Ramos (cell line): ENCODE results near the gene TFR2.

Source experiments
- in situ Hi-C: fragments of 300-500 bp; cut with MboI; formaldehyde crosslinking; loops from one replicate; pipeline ENCODE4 v1.14.3; 2022; ENCODE audit warnings: low sequenced_read_pairs; ENCODE audit not compliant: unreplicated experiment

TFR2 gene

DNA sequence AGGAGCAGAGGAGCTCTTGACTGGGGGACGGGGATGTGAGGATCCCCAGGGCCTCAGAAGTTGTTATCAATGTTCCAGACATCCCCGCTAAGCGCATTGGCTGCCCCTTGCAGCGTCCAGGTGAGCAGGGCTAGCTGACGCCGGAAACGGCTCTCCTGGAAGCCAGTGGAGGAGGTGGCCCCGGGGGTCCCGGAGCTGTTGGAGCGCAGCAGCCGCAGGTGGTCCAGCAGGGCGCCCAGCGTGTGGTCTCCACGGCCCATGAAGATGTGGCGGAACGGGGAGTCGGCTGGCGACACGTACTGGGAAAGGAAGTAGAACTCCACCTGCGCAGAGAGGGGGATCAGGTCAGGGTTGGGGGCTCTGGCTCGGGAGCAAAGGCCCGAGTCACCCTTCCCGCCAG, 20.5 kb downstream of the TFR2 start:
- in situ Hi-C loops, result no loop called here

DNA sequence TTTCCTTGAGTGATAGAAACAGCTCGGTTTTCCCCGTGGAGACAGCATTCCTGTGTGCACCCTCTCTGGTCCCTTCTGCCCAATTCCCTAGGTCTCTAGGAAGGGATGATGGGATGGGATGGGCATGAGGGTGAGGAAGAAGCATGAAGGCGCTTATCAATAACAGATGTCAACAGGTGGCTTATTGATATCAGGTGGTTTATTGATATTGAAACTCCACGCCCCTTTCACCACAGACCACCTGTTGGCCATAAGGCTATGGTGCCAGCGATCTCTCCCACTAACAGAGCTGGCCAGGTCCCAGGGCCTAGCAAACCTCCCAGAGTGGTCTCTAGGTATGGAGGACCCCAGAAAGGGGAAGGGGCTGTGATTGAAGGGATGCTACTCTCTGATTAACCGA, 21.1 kb downstream of the TFR2 start:
- in situ Hi-C loops, result no loop called here

DNA sequence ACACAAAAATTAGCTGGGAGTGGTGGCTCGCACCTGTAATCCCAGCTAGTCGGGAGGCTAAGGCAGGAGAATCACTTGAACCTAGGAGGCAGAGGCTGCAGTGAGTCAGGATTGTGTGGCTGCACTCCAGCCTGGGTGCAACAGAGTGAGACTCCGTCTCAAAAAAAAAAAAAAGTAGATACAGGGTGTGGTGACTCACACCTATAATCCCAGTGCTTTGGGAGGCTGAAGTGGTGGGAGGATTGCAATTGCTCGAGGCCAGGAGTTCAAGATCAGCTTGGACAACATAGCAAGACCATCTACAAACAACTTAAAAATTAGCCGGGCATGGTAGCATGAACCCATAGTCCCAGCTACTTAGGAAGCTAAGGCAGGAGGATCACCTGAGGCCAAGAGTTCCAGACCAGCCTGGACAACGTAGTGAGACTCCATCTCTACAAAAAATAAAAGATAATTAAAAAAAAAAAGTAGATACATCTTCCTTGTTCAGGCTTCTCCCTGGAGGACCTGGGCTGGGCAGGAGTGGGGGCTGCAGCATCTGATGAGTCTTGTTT, 27.0 kb downstream of the TFR2 start:
- in situ Hi-C loops, result no loop called here

DNA sequence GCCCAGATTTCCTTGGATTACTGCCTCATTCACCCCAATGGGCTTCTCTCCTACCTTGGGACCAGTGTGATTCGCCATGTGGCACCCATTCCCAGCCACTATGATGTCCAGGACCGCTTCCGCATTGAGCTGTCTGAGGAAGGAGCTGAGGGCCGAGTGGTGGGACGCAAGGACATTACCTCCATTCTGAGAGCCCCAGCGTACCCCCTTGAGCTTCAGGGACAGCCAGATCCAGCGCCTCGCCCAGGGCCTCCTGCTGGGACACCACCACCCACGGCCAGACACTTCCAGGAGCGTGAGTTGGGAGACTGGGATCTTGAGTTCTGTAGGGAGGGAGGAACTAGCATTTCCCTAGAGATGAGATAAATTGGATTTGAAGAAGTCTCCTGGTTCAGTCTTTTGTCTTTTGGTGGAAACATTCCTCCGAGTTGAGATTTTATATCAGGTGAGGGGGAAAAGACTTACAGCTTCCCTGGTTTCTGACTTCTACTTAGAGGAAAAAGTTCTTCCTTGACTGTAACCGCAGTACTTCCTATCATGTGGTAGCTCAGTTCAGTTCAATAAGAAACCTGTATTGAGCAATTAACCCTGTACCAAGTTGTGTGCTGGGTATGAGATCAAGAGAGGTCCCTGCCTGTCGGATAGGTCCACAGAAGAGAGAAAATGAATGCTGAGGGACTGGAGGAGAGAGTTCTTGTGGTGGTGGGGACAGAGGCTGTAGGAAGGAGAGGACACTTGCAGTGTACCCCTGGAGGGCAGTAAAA, 27.8 kb downstream of the TFR2 start:
- in situ Hi-C loops, result no loop called here

DNA sequence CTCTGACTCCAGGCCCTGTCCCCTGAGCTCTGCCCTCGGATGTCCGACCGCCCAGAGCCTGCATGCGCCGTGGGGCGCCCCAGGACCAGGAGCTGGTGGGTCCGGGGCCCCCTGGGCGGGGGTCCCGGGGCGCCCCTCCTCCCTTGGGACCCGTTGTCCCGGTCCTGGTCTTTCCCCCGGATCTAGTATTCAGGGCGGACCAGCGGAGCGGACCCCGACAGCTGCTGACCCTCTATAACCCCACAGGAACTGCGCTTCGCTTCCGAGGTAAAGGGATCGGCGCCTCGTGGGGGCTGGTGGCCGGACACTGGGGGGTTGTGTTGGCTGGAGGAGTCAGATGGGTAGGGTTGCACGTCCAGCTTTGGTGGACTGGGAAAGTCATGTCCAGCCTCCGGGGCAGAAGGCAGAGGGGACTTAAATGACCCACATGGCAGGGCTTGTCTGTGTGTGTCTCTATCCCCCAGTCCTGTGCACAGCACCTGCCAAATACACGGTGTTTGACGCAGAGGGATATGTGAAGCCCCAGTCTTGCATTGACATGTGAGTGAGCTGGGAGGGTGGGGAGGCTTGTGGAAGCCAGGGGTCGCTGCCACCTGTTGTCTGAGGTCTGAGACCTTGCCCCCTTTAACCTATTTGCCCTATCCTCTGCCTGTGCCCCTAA, 28.5 kb downstream of the TFR2 start:
- in situ Hi-C loops, result no loop called here

DNA sequence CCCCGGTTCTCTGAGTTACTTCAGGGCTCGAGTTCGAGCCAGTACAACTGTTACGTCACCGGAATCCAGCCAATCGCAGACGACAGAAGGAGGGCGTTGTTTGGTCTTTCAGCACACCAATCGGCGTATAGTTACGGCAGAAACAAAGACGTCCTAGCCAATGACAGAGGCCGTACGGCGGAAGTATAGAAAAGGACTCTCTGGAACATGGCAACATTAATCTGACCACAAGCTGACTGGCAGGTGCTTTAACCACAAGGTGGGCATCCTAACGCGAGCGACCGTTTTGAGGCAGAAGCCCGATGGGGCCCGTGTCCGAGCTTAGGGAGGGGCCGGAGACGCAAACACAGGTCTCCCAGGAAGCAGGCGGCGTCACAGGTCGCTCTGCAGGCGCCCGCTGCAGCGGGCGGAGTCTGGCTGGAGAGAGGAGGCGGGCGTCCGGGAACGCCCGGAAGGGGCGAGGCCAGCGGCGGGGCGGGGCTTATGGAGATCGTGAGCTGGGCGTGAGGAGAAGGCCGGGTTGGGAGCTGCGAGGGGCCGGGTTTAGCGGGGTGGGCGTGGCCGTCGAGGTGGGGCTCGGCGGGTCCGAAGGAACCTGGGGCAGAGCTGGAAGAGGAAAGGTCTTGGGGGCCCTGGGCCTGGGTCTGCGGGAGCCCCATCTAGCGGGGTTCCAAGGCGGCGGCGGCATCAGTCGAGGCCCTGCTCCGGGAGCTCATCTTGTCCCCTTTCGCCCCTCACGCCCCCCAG, 29.2 kb downstream of the TFR2 start, which contains the start of gene MOSPD3:
Gene MOSPD3 (plus strand): TSS at position 558 of the 747 bp plus-strand sequence. CDS start 252 bp downstream, outside the sequence.
- in situ Hi-C loops, result no loop called here

DNA sequence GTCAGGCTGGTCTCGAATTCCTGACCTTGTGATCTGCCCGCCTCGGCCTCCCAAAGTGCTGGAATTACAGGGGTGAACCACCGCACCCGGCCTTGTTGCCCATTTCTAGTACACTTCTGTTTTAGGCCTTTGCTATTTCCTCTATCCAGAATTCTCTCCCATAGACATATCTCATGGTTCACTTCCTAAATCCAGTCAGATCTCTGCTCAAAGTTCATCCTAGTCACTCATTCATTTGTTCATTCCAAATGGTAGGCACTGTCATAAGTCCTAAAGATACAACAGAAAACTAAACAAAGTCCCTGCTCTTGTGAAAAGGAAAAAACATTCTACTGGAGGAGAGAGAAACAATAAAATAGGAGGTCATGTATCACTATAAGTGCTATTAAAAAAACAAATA, 31.4 kb downstream of the TFR2 start:
- in situ Hi-C loops, result no loop called here

DNA sequence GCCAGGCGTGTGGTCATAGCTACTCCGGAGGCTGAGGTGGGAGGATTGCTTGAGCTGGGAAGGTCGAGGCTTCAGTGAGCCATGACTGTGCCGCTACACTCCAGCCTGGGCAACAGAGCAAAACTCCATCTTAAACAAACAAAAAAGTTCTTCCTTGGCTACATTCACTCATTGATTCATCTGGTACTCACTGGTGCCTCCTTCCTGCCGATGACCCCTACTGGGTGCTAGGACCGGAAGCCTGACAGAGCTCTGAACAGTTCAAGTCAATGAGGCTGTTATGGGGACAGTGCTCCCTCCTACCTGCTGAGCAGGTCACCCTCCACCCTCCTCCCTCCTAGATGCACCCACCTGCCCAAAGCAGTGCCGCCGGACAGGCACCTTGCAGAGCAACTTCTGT, 34.2 kb downstream of the TFR2 start:
- in situ Hi-C loops, result no loop called here

DNA sequence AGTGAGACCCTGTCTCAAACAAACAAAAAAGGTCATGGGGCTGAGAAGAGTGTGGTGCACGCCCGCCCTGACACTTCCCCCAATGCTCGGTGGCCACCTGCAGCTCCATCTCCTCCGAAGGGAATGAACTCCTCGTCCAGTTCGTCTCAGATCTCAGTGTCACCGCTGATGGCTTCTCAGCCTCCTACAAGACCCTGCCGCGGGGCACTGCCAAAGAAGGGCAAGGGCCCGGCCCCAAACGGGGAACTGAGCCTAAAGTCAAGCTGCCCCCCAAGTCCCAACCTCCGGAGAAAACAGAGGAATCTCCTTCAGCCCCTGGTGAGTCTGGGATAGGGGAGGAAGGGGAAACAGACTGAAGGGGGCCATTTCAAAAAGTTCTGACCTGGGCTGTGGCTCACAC, 35.0 kb downstream of the TFR2 start:
- in situ Hi-C loops, result no loop called here

DNA sequence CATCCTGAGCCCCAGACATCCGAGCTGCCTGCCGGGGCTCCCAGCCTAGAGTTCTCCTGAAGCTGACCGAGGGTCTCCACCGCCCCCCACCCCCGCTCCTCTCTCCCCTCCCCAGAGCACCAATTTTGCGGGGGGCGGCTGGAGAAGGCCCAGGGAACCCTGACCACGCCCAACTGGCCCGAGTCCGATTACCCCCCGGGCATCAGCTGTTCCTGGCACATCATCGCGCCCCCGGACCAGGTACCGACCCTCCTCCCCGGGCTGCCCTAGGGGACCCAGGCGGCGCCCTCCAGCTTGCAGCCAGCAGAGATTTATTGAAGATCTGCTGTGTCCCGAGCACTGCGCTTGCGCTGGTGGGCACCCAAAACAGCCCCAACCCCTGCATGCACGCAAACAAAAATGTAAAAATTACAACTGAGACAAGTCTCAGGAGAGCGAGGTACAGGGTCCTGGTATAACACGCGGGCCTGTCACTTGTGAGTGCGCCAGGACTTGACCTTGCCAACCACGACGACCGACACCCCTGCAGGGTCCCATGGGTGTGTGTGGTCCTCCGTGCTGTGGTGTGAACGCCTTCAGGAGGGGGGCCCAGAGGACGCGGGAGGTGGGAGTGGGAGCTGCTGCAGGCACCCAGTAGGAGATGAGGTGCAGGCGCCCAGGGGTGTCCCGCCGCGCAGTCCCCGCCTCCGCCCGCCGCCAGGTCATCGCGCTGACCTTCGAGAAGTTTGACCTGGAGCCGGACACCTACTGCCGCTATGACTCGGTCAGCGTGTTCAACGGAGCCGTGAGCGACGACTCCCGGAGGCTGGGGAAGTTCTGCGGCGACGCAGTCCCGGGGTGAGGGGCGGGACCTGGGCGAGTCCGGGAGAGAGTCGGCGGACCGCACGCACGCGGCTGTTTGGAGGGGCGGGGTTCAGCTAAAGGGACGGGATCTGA, 36.1 kb downstream of the TFR2 start:
- in situ Hi-C loops, result no loop called here

DNA sequence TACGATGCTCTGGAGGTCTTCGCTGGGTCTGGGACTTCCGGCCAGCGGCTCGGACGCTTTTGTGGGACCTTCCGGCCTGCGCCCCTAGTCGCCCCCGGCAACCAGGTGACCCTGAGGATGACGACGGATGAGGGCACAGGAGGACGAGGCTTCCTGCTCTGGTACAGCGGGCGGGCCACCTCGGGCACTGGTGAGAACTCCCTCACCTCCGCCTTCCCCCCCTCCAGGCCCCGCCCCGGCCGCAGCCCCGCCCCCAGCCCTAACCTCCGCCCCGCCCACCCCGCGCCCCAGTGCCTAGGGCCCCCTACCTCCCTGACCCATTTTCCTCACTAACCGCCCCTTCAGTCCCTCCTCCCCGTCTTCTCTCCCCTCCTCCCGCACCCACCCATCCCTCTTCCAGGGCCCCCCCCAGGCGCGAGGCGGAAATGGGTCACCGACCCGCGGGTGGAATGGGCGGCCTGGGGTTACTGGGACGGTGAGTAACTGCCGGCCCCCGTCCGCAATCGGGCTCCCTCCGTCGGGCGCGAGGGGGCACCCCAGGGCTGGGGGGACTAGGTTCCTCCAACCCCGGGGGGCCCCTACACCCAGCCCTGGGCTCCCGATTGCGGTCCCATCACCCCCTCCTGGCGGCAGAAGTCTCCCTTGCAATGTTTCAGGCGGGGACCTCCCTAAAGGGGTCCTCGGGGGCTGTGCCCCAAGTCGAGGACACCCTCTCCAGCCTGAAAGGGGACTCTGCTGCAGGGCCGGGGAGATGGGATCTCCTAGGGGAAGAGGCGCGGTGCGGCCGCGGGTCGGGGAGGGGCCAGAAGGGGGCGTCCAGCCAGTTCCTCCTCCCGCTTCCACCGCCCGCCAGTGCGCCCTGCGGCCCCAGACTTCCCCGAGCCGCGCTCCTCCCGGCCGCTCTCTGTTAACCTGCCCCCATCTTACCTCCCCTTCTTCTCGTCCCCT, 37.0 kb downstream of the TFR2 start:
- in situ Hi-C loops, result no loop called here

DNA sequence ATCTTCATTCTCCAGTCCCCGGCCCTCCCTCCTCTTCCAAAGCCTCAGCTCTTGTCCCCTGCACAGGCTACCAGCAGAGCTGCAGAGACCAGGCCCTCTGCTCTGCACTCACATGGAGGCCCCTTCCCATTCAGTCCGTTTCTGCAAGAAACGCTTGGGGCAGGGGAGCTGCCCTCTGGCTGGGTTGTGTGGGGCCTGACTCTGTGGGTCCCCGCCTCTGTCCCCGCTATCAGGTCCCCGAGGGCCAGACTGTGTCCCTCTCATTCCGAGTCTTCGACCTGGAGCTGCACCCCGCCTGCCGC, 37.7 kb downstream of the TFR2 start:
- in situ Hi-C loops, result no loop called here

DNA sequence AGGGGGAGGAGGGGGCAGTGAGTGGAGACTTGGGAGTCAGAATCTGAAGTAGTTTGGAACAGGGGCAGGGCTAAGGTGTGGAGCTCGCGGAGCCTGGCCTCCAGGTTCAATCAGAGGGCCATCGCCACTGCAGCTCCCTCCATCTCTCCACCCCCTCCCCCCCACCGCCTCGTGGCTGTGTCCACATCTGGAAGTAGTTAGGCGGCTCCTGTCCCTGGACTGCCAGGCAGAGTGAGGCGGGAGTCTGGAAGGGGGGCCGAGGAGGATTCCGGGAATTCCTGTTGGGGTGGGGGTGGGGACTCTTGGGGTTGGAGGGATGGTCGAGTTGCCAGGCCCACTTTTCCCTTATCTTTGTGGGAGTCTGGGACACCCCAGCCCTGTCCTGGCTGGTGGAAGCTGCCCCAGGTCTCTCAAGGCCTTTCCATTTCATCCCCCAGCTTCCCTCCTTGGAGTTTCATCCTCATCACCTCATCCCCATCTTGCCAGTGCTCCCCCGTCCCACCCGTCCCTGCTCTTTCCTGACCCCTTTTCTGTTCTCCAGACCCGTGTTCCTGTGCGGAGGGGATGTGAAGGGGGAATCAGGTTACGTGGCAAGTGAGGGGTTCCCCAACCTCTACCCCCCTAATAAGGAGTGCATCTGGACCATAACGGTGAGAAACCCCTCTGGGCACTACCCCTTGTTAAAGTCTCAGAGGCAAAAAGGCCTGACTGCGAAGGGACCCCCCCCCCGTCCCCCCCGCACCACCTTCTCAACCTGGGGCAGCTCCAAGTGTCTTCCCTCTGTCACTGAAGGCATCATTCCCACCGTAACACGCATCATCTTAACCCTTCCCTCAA, 38.2 kb downstream of the TFR2 start:
- in situ Hi-C loops, result no loop called here

DNA sequence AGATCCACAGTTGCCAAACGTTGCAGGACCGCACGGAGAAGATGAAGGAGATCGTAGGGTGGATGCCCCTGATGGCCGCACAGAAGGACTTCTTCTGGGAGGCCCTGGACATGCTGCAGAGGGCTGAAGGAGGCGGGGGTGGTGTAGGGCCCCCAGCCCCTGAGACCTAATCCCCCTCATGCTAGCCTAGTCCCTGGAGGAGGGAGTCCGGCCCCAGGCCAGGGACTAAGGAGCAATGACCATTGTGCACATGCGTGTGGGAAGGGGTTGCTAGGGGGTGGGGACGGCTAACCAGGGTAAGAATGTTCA, 40.7 kb downstream of the TFR2 start:
- in situ Hi-C loops, result no loop called here

DNA sequence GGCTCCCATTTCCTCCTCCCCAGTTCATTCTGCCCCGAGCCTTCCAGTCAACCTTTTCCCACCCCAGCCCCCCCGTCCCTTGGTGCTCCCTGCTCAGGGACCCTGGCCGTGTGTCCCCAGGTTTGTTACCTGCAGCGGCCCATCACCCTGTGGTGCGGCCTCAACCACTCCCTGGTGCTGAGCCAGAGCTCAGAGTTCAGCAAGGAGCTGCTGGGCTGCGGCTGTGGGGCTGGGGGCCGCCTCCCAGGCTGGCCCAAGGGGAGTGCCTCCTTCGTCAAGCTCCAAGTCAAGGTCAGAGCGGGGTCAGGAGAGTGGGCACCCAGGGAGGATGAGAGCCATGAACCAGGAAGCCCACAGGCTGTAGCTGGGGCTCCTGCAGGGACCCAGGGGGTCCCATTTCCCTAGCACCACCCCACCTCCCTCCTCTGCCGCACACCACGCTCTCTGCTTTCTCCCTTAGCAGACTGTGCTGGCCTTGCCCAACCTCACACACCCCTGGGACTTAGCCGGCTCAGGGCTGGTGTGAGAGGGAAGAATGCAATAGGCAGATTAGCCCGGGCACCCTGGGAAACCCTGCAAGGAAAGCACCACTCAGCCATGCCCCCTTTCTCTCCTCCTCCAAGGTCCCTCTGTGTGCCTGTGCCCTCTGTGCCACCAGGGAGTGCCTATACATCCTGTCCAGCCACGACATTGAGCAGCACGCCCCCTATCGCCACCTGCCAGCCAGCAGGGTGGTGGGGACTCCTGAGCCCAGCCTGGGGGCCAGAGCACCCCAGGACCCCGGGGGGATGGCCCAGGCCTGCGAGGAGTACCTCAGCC, 41.2 kb downstream of the TFR2 start:
- in situ Hi-C loops, result no loop called here

DNA sequence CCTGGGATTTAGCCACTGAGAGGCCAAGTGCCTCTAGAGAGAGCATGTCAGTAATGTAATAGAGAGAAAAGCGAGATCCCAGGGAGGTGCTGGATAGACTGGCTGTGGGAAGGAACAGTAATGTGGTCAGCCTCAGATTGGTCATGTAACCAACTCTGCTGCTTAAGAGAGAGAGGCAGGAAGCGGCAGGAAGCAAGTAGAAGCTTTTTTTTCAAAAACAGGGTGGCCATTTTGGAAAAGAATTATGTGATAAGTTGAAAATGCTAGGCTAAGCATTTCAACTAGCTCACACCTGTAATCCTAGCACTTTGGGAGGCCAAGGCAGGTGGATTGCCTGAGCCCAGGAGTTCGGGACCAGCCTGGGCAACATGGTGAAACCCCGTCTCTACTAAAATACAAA, 42.9 kb downstream of the TFR2 start:
- in situ Hi-C loops, result no loop called here

DNA sequence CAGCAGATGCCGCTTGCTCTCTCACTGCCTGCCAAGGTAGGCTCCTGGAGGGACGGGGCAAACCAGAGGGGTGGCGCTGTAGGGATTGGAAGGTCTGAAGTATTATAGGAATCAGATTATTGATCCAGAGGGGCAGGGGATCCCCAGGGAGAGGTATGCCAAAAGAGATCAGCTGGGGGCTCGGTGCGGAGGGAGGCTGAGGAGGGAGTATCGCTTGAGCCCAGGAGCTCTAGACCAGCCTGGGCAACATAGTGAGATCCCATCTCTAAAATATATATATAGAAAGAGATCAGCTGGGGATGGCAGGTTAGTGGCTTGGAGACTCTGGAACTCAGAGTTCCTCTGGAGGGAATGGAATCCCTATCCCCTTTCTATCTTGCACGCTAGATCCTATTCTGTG, 46.2 kb downstream of the TFR2 start:
- in situ Hi-C loops, result no loop called here

DNA sequence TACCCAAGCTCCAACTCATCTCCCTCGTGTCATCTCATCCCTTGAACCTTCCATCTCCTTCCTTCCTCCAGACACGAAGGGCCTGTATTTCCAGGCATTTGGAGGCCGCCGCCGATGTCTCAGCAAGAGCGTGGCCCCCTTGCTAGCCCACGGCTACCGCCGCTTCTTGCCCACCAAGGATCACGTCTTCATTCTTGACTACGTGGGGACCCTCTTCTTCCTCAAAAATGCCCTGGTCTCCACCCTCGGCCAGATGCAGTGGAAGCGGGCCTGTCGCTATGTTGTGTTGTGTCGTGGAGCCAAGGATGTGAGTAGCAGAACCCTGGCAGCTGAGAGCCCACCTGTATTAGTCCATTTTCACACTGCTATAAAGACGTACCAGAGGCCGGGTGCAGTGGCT, 49.8 kb downstream of the TFR2 start:
- in situ Hi-C loops, result no loop called here
